ENCODE data around the gene ZRANB3. TPM values are rescaled to one million over a fixed set of nuclear protein-coding genes. Genes with fewer than 3 reads are reported as not detected.

Gene ZRANB3
- total RNA-seq, 1 donor from 2014 or later, result 13.5 TPM

GRCh38 chr2:135257383-135258090 is 273.5 kb downstream of the ZRANB3 start:
- FAIRE-seq, result no peak

GRCh38 chr2:135256531-135257260 is 274.3 kb downstream of the ZRANB3 start:
- no peak for DNase-seq (ENCODE audit: low spot score in 2 of 2)
- no peak for FAIRE-seq

More at GRCh38 chr2:135257383-135258090, 273.5 kb downstream of the ZRANB3 start:
- no peak for DNase-seq (ENCODE audit: low spot score in 2 of 2)

GRCh38 chr2:135255208-135255607 is 275.8 kb downstream of the ZRANB3 start:
- FAIRE-seq, result no peak

GRCh38 chr2:135252805-135253458 is 278.1 kb downstream of the ZRANB3 start:
- FAIRE-seq (no peak), DNase-seq (ENCODE audit: low spot score in 2 of 2) (no peak)

More at GRCh38 chr2:135255208-135255607, 275.8 kb downstream of the ZRANB3 start:
- DNase-seq (ENCODE audit: low spot score in 2 of 2), result no peak

- DNase-seq (ENCODE audit: low spot score in 2 of 2) (no peak), FAIRE-seq (no peak)
These were observed 282.4 kb downstream of the ZRANB3 start for GRCh38 chr2:135248611-135249010.

GRCh38 chr2:135246711-135247270 is 284.2 kb downstream of the ZRANB3 start:
- no peak for FAIRE-seq
- no peak for DNase-seq (ENCODE audit: low spot score in 2 of 2)

DNA sequence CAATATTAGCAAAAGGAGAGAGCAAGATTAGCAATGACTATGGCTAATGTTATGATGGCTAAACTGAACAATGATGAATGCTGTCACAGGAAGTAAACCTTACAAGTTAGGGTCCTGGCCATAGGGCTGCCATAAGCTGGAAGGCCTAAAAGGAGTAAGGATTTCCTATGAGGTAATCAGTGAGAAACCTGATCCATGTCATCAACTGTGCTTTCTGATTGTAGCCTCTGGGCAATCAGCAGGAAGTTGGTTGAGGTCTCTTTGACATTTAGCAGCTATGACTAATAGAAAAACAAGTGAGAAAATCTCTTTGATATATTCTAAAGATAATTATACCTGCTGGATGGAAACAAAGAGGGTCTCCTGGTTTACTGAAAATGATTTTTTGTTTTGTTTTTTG is 285.9 kb downstream of the ZRANB3 start:
- DNase-seq (ENCODE audit: low spot score in 2 of 2) (no peak), FAIRE-seq (no peak)

DNA sequence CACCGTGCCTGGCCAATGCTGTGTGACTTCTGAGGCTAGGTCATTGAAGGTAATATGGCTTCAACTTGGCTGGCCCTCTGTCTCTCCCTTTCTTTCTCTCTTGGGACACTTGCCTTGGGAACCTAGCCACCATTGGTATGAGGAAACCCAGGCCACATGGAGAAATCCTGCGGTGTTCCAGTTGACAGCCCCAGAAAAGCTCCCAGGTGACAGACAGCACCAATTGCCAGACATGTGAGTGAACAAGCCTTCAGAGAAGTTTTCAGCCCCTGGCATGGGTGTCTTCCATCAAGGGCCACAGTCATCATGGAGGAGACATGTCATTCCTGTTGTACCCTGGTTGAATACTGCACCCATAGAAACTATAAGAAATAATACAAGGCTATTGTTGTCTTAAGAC is 292.4 kb downstream of the ZRANB3 start:
- no peak for FAIRE-seq
- DNase-seq (ENCODE audit: low spot score in 2 of 2), result no peak

DNA sequence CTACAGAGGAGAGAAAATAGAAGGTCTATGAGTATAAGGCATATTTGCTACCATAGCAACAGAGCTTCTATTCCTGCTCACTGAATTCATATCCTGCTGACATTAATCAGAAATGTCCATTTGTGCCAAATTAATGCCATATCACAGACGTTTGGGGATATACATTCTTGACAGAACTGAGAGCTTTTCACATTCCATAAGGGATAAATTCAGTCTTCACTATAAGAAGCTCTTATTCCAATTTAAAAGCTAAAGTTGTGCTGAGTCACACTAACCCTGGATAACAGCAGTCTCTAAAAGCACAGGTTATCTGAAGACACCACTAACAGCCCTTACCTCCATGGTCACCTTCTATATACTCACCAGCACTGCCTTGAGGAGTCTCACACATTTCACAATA is 300.9 kb downstream of the ZRANB3 start:
- FAIRE-seq (no peak), DNase-seq (ENCODE audit: low spot score in 2 of 2) (peak in 1 of 2 donors; percentile 10)

DNA sequence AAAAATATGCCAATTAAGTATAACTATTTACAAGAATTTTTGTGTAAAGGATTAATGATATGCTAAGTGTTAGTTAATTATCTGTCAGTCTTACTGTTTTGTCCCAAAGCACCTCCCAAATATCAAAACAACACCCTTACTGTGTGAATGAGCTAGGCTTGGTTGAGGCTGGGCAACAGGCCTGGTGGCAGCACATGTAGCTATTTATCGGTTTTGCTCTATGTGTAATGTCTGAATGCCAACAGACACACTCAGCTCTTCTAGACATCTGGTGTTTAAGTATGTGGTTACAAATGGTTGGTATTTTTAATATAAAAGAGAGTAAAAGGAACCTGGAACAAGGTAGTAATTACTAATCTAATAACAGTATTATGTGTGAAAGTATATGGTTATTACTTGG is 303.6 kb downstream of the ZRANB3 start:
- DNase-seq (ENCODE audit: low spot score in 2 of 2) (no peak), FAIRE-seq (no peak)

DNA sequence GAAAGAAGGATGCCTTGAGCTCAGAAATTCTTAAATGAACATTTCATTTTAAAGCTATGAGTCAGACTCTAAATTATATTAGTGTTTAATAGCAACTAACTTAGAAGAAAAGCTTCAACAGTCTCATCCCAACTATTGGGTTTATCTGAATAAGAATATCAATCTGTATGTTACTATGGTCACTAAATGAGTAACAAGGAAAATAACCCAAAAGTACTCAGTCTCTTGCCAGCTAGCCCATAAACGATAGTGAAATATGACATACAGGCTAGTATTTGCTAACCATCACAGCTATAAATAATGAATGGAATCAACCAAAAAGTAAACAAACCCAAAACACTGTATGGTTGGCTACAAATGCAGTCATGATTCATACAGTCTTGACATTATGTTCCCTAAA is 304.1 kb downstream of the ZRANB3 start:
- FAIRE-seq (no peak), DNase-seq (ENCODE audit: low spot score in 2 of 2) (no peak)

- FAIRE-seq, result no peak
- no peak for DNase-seq (ENCODE audit: low spot score in 2 of 2)
These were observed 305.2 kb downstream of the ZRANB3 start for GRCh38 chr2:135225781-135226180.

DNA sequence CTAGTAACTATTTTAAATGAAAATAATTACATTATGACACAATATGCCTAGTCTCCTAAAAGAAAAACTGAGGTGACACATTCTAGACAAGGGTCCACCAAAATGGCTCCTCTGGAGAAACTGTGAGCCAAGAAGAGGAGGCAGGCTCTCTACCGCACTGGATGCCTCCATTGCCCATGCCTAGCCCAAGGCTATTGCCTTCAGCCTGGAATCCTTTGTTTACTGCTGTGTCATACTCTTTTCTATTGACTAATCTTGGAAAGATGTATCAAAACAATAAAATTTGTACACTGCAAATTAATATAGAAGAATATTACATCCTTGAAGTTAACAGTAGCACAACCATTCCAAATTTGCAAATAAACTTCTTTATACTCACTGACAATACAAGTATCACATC is 311.8 kb downstream of the ZRANB3 start:
- FAIRE-seq, result no peak
- DNase-seq (ENCODE audit: low spot score in 2 of 2), result no peak

DNA sequence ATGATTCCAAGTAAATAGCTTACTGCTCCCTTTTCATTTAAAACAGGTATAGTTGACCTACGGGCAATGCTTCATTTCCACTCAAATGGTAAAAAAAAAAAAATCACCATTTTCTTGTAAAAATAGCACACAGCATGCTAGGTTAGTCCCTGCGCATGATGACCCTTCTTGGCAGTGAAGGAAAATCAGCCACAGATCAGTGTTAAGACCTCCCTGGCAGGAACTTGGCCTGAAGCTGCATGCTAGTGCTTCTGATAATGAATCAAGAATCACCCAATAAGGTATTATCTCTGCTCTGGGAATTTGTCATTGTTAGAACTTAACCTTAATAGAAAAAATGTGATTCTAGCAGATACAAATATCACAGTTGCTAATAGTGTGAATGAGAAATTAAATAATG is 312.6 kb downstream of the ZRANB3 start:
- no peak for DNase-seq (ENCODE audit: low spot score in 2 of 2)
- FAIRE-seq, result no peak

DNA sequence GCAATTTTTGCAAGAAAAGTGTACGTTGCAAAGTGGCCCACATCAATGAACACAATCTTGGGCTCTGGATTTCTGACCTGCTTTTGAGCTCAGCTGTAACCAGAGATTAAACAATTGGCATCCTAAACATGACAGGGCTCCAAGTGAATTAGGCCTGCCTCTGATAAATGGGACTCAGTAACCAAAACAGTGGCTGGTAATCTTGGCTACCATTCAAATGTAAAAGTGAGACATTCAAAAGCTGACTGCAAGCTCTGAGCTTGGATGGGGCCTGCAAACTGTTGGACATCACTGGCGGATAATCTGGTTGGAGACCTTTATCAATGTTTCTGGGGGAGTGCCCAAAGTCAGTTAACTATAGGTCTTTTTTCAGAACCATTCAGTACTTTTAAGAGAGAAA is 318.3 kb downstream of the ZRANB3 start:
- DNase-seq (ENCODE audit: low spot score in 2 of 2) (no peak), FAIRE-seq (no peak)

GRCh38 chr2:135208016-135208415 is 323.0 kb downstream of the ZRANB3 start:
- DNase-seq (ENCODE audit: low spot score in 2 of 2) (no peak), FAIRE-seq (no peak)

DNA sequence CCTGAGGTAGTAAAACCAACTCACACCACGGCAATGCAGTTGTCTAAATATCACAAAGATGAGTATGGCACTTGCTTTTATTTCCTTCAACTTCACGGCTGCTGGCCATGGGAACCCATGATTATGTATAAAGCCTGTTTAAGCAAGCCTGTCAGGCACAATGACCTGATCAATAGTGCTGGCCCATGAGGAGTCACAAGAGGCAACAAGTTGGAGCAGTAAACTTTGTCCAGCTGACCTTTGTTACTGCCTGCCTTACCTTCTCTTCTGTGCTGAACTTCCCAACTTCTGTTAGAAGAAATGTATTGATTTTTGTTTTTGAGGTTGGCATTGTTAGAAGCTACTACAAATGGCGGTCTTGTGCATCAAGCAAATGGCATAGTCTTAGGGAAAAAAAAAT is 327.1 kb downstream of the ZRANB3 start:
- FAIRE-seq (no peak), DNase-seq (ENCODE audit: low spot score in 2 of 2) (no peak)

- DNase-seq (ENCODE audit: low spot score in 2 of 2) (no peak), FAIRE-seq (no peak)
These were observed 328.3 kb downstream of the ZRANB3 start for GRCh38 chr2:135202751-135203150.

GRCh38 chr2:135198481-135198880 is 332.5 kb downstream of the ZRANB3 start:
- FAIRE-seq (no peak), DNase-seq (ENCODE audit: low spot score in 2 of 2) (no peak)

GRCh38 chr2:135190799-135191198 is 340.2 kb downstream of the ZRANB3 start:
- no peak for FAIRE-seq
- no peak for DNase-seq (ENCODE audit: low spot score in 2 of 2)

- DNase-seq (ENCODE audit: low spot score in 2 of 2) (no peak), FAIRE-seq (no peak)
These were observed 341.9 kb downstream of the ZRANB3 start for GRCh38 chr2:135189148-135189547.

All from frontal cortex (tissue), 4 donors.